Measurements from ENCODE around the gene ANKRD24. TPM values are rescaled to one million over a fixed set of nuclear protein-coding genes. Genes with fewer than 3 reads are reported as not detected.

ANKRD24 gene
- total RNA-seq, 1 experiment from 2014 or later, result 0.33 TPM

DNA sequence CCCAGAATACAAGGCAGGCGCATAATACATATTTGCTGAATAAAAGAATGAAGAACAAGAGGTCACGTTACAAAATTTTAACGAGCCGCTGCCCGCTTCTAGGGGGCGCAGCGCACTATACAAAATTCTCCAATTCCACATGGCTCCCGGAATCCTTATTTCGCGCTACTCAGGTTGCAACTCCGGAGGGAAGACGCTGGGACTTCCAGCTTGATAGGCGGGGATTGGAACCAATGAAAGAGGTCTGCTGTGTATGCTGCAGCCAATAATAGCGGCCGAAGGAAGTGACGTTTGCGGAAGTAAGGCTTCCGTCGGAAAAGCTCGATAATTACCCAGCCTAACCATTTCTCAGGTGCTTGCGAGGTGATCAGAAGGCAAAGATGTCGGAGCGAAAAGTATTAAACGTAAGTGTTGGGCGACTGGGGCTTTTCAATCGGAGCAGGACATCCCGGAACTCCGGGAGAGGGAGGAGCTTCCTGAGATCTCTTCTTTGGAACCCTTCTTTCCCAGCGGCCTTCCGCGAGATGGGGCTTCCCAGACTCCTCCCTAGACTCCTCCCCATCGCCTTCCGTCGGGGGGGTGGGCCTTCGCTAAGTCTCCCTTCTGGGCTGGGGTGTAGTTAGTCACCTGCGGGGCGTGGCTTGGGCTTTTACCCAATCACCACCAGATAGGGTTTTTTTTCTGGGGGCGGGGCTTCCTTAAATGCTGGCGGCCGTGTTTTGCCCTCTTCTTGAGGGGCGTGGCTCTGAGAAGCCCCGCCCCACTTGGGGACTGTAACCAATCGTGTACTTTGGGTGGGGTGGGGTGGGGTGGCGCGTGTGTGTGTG lies 64.5 kb downstream of the ANKRD24 start, which contains the start of gene YJU2:
Gene YJU2 (plus strand): TSS at position 314 of the 827 bp plus-strand sequence. CDS start 67 bp downstream, at position 381.
- ATAC-seq (peak; percentile 97), DNase-seq (peak; percentile 98)
- ChIA-PET CTCF (interaction anchor here (0.7 to 1.0 kb wide), 2 partner anchors 95 to 105 kb away, joined by 3 to 4 read pairs; no protein-coding TSS in a partner anchor), POLR2A (ENCODE audit: unreplicated experiment) (interaction anchor here (1.2 kb wide), 1 partner anchor 96 kb away, joined by 3 read pairs; no protein-coding TSS in a partner anchor)
- no peak for TF ChIP-seq EZH2phosphoT487 (IDR thresholded peaks at IDR 0.05; ENCODE audit: borderline replicate concordance, low read length)
- TF ChIP-seq, protein P1, sequence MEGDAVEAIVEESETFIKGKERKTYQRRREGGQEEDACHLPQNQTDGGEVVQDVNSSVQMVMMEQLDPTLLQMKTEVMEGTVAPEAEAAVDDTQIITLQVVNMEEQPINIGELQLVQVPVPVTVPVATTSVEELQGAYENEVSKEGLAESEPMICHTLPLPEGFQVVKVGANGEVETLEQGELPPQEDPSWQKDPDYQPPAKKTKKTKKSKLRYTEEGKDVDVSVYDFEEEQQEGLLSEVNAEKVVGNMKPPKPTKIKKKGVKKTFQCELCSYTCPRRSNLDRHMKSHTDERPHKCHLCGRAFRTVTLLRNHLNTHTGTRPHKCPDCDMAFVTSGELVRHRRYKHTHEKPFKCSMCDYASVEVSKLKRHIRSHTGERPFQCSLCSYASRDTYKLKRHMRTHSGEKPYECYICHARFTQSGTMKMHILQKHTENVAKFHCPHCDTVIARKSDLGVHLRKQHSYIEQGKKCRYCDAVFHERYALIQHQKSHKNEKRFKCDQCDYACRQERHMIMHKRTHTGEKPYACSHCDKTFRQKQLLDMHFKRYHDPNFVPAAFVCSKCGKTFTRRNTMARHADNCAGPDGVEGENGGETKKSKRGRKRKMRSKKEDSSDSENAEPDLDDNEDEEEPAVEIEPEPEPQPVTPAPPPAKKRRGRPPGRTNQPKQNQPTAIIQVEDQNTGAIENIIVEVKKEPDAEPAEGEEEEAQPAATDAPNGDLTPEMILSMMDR (conservative IDR thresholded peaks at IDR 0.05; ENCODE audit: low read depth, low read length), result peak; percentile 68
- H3K4me3 ChIP-seq (ENCODE audit: low read length), result peak within 1 kb of the TSS; percentile 78
- TSS peak; percentile 92 for BruUV-seq (replicated peaks)
- H3K36me3 ChIP-seq (ENCODE audit: low read depth, low read length), result peaks cover 3% of the 10 kb centered on the region; the same call in 1 of the 2 replicates
- no peaks in the 10 kb centered on the region for H3K9me2 ChIP-seq (replicated peaks; ENCODE audit: low read length)
- no peaks in the 10 kb centered on the region for H3F3A ChIP-seq (ENCODE audit: low read length, unreplicated experiment)
- intact Hi-C loops (cut with micrococcal nuclease), result loop anchor here (2.0 to 10.0 kb wide), 2 partner anchors 98 to 210 kb away; partner anchors contain the start of genes MPND and UBXN6
- H3K9me3 ChIP-seq (ENCODE audit: low read length), result no peaks in the 10 kb centered on the region
- peak within 1 kb of the TSS; percentile 94 for H3K9ac ChIP-seq (ENCODE audit: low read length)
- H3K4me1 ChIP-seq (ENCODE audit: insufficient read depth, low read length), result no peaks in the 10 kb centered on the region
- no peaks in the 10 kb centered on the region for H3K27me3 ChIP-seq (ENCODE audit: low read length)
- peak within 1 kb of the TSS; percentile 94 for H2AFZ ChIP-seq (ENCODE audit: low read length)
- peak within 1 kb of the TSS; percentile 84 for H3K27ac ChIP-seq (ENCODE audit: low read length)
- peak within 1 kb of the TSS; percentile 86 for H3K4me2 ChIP-seq (ENCODE audit: low read length)
- H3K79me2 ChIP-seq (ENCODE audit: low read length), result peaks cover 9% of the 10 kb centered on the region
- H4K20me1 ChIP-seq (ENCODE audit: low read length), result no peaks in the 10 kb centered on the region

DNA sequence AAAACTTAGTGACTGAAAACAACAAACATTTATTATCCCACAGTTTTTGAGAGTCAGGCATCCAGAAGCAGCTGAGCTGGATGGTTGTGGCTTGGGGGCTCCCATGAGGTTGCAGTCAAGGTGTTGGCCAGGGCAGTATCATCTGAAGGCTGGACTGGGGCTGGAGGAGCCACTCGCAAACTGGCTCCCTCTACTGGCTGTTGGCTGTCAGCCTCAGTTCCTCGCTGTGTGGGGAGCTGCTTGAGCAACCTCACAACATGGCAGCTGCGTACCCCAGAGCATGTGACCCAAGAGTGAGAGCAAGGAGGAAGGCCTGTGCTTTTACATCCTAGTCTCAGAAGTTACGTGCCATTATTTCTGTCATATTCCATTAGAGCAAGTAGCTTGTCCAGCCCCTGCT lies 74.1 kb downstream of the ANKRD24 start:
- Histone ChIP-seq H3K36me3 (ENCODE audit: low read depth, low read length) (peaks cover 9% of the 10 kb centered on the region), H3F3A (ENCODE audit: low read length, unreplicated experiment) (no peaks in the 10 kb centered on the region), H3K9ac (ENCODE audit: low read length) (no peak overlapping the region), H3K4me2 (ENCODE audit: low read length) (no peak overlapping the region), H2AFZ (ENCODE audit: low read length) (no peak overlapping the region), H3K79me2 (ENCODE audit: low read length) (no peaks in the 10 kb centered on the region), H4K20me1 (ENCODE audit: low read length) (no peaks in the 10 kb centered on the region), H3K9me2 (replicated peaks; ENCODE audit: low read length) (no peaks in the 10 kb centered on the region), H3K9me3 (ENCODE audit: low read length) (no peaks in the 10 kb centered on the region), H3K27me3 (ENCODE audit: low read length) (no peaks in the 10 kb centered on the region), H3K27ac (ENCODE audit: low read length) (no peak overlapping the region), H3K4me1 (ENCODE audit: insufficient read depth, low read length) (no peaks in the 10 kb centered on the region), H3K4me3 (ENCODE audit: low read length) (no peak overlapping the region)
- no peak for ATAC-seq
- ChIA-PET CTCF (no interaction called here), POLR2A (ENCODE audit: unreplicated experiment) (no interaction called here)
- intact Hi-C loops (cut with micrococcal nuclease), result no loop called here
- no TSS peak for BruUV-seq (replicated peaks)
- TF ChIP-seq, protein P1 (conservative IDR thresholded peaks at IDR 0.05; ENCODE audit: low read depth, low read length), result peak; percentile 41; the same call in 1 of the 2 replicates
- no peak for TF ChIP-seq EZH2phosphoT487 (IDR thresholded peaks at IDR 0.05; ENCODE audit: borderline replicate concordance, low read length)
- TF ChIP-seq EZH2 (IDR thresholded peaks at IDR 0.05; ENCODE audit: low read length, unreplicated experiment), result no peak
- DNase-seq, result no peak

DNA sequence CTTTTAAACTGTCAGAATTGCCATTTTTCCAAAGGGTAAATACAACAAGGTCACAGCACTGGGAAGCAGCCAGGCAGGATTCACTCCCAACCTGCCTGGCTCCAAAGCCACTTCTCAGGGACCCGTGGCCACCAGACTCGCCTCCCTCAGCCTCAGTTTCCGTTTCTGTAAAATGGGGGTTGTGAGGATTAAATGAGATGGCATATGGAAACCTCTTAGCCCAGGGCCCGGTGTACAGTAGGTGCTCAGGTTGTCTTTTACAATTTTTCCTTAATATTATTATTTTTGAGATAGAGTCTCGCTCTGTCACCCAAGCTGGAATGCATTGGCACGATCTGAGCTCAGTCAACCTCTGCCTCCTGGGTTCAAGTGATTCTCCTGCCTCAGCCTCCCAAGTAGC lies 74.5 kb downstream of the ANKRD24 start:
- Histone ChIP-seq H3K27me3 (ENCODE audit: low read length) (no peaks in the 10 kb centered on the region), H3K9ac (ENCODE audit: low read length) (no peak overlapping the region), H4K20me1 (ENCODE audit: low read length) (no peaks in the 10 kb centered on the region), H3F3A (ENCODE audit: low read length, unreplicated experiment) (no peaks in the 10 kb centered on the region), H3K27ac (ENCODE audit: low read length) (no peak overlapping the region), H3K4me3 (ENCODE audit: low read length) (no peak overlapping the region), H3K79me2 (ENCODE audit: low read length) (no peaks in the 10 kb centered on the region), H3K4me2 (ENCODE audit: low read length) (no peak overlapping the region), H3K9me2 (replicated peaks; ENCODE audit: low read length) (no peaks in the 10 kb centered on the region), H3K4me1 (ENCODE audit: insufficient read depth, low read length) (no peaks in the 10 kb centered on the region), H2AFZ (ENCODE audit: low read length) (no peak overlapping the region), H3K36me3 (ENCODE audit: low read depth, low read length) (peaks cover 9% of the 10 kb centered on the region), H3K9me3 (ENCODE audit: low read length) (no peaks in the 10 kb centered on the region)
- CTCF ChIA-PET, result no interaction called here
- POLR2A ChIA-PET (ENCODE audit: unreplicated experiment), result no interaction called here
- TF ChIP-seq EZH2phosphoT487 (IDR thresholded peaks at IDR 0.05; ENCODE audit: borderline replicate concordance, low read length) (no peak), EZH2 (IDR thresholded peaks at IDR 0.05; ENCODE audit: low read length, unreplicated experiment) (no peak)
- TF ChIP-seq, protein P1 (conservative IDR thresholded peaks at IDR 0.05; ENCODE audit: low read depth, low read length), result no peak
- DNase-seq (no peak), ATAC-seq (no peak)
- no TSS peak for BruUV-seq (replicated peaks)
- intact Hi-C loops (cut with micrococcal nuclease), result no loop called here
